Caki2 (cell line): ENCODE results near the gene CCNT1. TPM values are rescaled to one million over a fixed set of nuclear protein-coding genes. Genes with fewer than 3 reads are reported as not detected.
A peak's percentile ranks its signal among the peaks of the same experiment; 100 is the strongest.
"Not testable (repeated sequence)": the region's sequence is repeated elsewhere in the genome, so short reads cannot be mapped to it uniquely, and the experiment has no call there.

Experiments
- DNase-seq: peaks from one replicate; pipeline ENCODE4 v3.0.0-alpha.2; 2015; ENCODE audit warnings: low read depth
- in situ Hi-C: cut with HindIII; loops from 2 replicates; pipeline ENCODE4 v1.10.0; 2016; ENCODE audit warnings: low sequenced_read_pairs, low pct_unique_long_range_greater_than_20kb, mixed read lengths
- total RNA-seq: library from RNA; depleted of rRNA; stranded (reverse); fragments of >200 nt; shearing (Covaris generic); gene quantifications from 2 replicates; pipeline ENCODE4 v1.2.3, GENCODE V29; 2014; ENCODE audit warnings: low replicate concordance; rRNA removed

CCNT1 gene
- total RNA-seq = 21.8 and 21.9 TPM in 2 replicates

DNA sequence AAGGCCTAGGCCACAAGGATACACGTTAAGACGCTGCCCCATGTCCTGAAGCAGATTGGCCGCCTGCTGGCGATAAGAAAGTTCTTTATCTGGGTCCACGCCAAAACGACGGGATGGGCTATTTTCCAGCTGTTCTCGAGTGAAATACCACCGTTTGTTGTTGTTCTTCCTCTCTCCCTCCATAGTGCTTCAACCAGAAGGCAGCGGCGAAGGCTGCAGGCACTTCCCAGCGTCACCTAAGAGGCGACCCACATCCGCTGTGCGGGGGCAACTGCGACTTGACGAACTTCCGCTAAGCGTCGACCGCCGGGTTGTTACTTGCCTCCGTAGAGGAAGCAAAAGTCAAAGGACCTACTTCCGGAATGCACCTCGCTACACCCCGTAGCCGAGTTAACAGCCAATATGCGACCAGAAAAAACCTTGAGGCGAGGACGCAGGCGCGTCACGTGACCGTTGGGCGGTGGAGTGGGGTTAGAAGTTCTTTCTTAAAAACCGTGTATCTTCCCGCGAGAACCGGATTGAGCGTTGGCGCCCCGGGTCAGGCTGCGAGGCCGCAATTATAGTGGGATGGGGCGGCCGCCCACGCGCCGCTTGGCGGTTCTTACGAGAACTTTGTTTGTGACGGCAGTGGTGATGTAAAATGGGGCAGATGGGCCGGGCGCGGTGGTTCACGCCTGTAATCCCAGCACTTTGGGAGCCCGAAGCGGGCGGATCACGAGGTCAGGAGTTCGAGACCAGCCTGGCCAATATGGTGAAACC lies at the start of gene CCNT1:
Gene CCNT1 (minus strand): TSS at position 215 of the 759 bp plus-strand sequence. CDS start 32 bp downstream, at position 183.
- in situ Hi-C loops = no loop called here
- peak; percentile 100 for DNase-seq

DNA sequence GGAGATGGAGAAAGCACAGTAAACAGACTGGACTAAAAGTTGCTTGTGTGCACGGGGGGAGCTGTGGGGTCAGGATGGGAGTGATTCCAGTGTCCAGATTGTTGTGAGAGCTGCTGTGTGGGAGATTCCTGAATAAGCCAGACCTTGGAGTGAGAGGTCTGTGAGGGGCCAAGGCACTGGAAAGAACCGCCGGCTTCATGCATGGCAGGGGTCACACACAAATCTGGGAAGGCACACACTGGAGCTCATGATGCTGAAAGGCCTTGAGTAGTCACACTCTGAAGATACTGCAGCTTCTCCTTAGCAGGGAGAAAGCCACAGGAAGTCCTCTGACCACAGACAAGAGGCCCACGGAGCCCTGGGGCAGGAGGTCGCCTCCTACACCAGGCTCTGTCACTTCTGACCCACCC lies 49.3 kb upstream of the CCNT1 start:
- in situ Hi-C loops = no loop called here
- no peak for DNase-seq

DNA sequence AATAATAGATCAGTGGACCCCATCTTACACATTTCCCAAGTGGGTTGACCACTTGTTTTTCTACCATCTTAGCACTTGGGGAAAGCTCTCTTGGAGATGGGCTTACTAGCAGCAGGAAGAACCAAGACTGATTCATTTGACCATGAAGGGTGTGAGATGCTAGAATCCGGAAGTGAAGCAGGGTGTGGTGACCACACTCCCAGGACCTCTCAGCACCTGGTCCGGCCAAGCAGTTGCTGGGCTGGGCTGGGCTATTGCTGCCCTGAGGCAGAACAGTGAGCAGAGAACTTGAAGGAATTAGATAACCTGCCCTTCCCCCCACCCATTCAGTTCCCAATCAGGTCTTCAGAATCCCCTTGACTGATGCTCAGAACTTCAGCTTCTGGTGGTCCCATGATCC lies 48.0 kb upstream of the CCNT1 start:
- in situ Hi-C loops = no loop called here
- no peak for DNase-seq

DNA sequence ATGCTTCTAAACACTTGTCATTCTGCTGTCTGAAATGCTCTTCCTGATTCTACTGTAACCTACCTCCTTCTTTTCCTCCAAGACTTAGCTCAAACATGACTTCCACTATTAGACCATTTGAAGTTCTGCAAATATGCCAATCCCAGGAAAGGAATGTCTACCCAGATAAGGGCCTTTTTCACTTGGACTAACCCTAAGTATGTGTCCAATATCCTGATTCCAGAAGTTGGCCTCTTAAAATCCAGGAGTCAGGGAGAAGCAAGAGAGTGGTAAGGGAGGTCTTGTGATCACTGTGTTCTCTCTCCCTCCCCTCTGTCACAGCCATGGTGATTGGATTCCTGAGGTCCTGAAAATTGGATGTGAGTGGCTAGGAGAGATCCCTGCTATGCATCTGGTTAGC lies 42.2 kb upstream of the CCNT1 start:
- in situ Hi-C loops = no loop called here
- DNase-seq = no peak

DNA sequence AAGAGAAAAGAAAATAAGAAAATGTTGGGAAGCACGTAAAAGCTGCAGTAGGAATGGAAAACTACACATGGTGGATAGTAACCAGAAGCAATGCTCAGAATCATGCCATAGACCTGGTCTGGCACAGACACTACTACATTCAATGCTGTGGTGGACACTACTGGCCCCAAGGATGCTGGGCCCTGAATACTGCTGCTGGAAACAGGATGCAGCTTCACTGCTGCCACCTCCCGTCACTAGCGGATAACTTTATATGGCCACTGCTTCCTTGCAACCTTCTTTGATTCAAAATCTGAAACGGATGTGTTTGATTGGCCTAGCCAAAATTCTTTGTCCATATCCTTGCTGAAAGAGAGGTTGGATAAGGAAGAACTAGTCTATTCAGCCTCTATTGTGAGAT lies 41.7 kb upstream of the CCNT1 start:
- in situ Hi-C loops = no loop called here
- no peak for DNase-seq

DNA sequence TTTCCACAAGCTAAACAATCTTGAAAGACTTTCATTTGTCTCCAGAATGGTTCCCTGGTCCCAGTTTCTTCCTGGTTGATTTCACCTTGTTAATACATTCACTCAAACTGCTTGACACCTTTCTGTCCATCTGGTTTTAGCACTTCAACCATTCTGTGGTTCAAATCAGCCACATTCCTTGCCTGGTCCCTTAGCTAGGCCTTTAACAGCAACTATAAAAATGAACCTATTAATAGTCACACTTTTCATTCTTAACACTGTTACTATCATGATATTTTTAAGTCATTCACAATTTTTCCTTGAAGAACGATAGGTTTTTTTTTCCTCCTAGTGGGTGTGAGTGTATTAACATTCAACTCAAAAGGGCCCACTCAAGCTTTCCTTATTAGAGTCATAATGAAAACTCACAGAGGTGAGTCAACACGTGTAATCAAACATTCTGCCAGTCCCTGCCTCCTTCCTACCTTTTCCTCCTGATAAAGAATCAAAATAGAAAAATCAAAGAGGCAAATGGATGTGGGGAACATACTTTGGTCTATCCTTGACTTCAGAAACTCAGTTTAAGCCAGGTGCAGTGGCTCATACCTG lies 34.4 kb upstream of the CCNT1 start:
- in situ Hi-C loops = no loop called here
- DNase-seq = no peak

- in situ Hi-C loops = no loop called here
- no peak for DNase-seq
Measured at GRCh38 chr12:48750215-48750614, 33.7 kb upstream of the CCNT1 start.

- no peak for DNase-seq
- in situ Hi-C loops = no loop called here
Measured at GRCh38 chr12:48744251-48745008, 27.9 kb upstream of the CCNT1 start.

DNA sequence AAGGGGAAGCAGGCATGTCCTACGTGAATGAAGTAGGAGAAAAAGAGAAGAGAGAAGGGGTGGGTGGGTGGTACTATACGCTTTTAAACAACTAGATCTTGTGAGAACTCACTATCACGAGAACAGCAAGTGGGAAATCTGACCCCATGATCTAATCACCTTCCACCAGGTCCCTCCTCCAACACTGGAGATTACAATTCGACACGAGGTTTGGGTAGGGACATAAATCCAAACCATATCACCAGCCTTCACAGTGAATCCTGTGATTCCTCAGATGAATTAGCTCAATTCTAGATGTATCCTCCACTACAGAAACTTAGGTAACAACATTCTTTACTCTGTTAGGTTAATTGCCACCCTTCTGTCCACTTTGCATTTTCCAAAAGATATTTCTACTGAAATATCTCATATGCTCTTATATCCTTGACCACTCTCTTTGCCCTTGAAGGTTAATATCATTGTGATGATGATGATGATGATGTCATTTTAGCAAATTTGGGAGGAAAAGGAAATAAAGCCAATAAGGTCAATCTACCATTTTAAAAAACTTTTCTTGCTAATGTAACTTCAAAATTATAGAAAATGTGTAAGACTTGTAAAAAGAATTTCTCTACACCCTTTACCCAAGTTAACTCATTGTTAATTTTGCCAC lies 23.2 kb upstream of the CCNT1 start:
- in situ Hi-C loops = no loop called here

DNA sequence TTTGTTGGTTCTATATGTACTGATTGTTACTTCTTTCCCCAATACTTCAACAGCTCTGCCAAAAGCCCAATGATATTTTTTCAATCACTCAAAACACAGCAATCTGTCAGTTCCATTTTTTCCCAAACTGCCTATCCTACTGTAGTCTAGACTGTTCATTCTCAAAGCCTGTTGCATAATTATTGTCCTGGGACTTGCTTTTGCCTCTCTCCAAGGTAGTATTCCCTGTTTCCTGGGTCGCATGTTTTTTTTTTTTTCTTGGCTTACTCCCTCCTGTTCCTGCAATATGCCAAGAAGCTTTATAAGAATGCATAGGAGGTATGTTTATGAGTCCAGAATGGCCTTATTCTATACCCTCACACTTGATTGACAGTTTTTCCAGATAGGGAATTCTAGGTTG lies 19.9 kb upstream of the CCNT1 start:
- DNase-seq = no peak
- in situ Hi-C loops = no loop called here

More for the DNA sequence above, 23.2 kb upstream of the CCNT1 start:
- no peak for DNase-seq

- in situ Hi-C loops = no loop called here
- DNase-seq = no peak
Measured at GRCh38 chr12:48728807-48729206, 12.3 kb upstream of the CCNT1 start.

- DNase-seq, in situ Hi-C loops: not testable (repeated sequence)
Measured at GRCh38 chr12:48720737-48721136, 4.2 kb upstream of the CCNT1 start.

DNA sequence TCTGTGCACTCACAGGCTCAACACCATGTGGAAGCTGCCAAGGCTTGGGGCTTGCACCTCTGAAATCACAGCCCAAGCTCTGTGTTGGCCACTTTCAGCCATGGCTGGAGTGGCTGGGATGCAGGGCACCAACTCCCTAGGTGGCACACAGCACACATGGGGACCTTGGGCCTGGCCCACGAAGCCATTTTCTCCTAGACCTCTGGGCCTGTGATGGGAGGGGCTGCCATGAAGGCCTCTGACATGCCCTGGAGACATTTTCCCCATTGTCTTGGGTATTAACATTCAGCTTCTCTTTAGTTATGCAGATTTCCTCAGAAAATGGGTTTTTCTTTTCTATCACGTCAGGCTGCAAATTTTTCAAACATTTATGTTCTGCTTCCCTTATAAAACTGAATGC lies 3.7 kb upstream of the CCNT1 start:
- in situ Hi-C loops, DNase-seq: not testable (repeated sequence)

DNA sequence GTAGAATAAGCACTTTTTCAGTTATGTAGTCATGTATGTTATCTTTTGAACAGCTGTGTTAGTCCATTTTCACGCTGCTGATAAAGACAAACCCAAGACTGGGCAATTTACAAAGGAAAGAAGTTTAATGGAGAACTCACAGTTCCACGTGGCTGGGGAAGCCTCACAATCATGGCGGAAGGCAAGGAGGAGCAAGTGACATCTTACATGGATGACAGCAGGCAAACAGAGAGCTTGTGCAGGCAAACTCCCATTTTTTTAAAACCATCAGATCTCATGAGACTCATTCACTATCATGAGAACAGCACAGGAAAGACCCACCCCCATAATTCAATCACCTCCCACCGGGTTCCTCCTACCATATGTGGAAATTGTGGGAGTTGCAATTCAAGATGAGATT lies 2.5 kb upstream of the CCNT1 start:
- DNase-seq, in situ Hi-C loops: not testable (repeated sequence)

GRCh38 chr12:48717252-48717695 lies 767 bp upstream of the CCNT1 start:
- DNase-seq = peak; percentile 32
- in situ Hi-C loops = no loop called here

DNA sequence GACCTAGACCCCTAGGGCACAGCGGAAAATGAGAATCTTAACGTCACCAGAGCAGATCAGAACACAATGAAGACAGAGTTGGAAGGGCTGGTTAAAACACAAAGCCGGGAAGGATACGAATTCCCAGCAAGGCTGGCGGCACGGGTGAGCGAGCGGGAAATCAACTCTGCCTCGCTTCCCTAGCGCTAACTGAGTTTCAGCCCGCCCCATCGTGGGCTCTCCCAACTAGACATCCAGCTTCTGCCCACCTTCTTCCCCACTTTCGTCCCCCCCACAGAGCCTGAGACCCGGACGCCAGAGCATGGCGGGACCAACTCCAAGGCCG lies 377 bp downstream of the CCNT1 start:
- DNase-seq = no peak
- in situ Hi-C loops = no loop called here

DNA sequence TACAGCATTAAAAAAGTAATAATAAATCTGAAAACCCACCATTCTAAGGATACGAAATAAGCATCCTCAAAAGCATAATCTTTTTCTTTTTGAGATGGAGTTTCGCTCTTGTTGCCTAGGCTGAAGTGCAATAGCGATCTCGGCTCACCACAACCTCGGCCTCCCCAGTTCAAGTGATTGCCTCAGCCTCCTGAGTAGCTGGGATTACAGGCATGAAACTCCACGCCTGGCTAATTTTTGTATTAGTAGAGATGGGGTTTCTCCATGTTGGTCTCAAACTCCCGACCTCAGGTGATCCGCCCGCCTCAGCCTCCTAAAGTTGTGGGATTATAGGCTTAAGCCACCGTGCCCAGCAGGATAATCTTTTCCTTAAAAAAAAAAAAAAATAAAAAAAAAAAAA lies 4.3 kb downstream of the CCNT1 start:
- in situ Hi-C loops = no loop called here
- no peak for DNase-seq

DNA sequence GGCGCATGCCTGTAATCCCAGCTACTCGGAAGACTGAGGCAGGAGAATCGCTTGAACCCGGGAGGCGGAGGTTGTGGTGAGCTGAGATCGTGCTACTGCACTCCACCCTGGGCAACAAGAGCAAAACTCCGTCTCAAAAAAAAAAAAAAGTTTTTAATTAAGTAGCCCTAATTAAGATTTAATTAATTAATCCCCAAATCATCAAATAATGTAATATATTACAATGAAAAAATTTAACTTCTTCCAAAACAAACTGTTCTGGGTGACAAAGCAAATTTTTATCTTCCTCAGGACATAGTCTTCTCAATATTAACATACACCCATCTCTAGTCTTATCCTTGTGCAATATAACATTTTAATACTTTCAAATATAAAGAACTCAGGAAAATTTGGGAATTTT lies 17.7 kb downstream of the CCNT1 start:
- in situ Hi-C loops = not testable (repeated sequence)

GRCh38 chr12:48696626-48697025 lies 19.9 kb downstream of the CCNT1 start:
- in situ Hi-C loops = no loop called here
- DNase-seq = no peak

More for the DNA sequence above, 17.7 kb downstream of the CCNT1 start:
- not testable (repeated sequence) for DNase-seq
